WERI-Rb-1 (cell line): ENCODE results near the gene PREX1.
"Not testable (repeated sequence)": the region's sequence is repeated elsewhere in the genome, so short reads cannot be mapped to it uniquely, and the experiment has no call there.

Experiments used
- DNase-seq: peaks from one replicate; pipeline ENCODE4 v3.0.0-alpha.2; 2020
- H3K27ac ChIP-seq: fragments of 250-450 bp; sonication (Bioruptor Pico); 2 replicates; pipeline ENCODE4 v1.5.1; 2020; ENCODE audit warnings: mild to moderate bottlenecking, moderate library complexity
- H3K27me3 ChIP-seq: fragments of 250-450 bp; sonication (Bioruptor Pico); 2 replicates; pipeline ENCODE4 v1.5.1; 2021; ENCODE audit warnings: mild to moderate bottlenecking, low read depth, moderate library complexity; ENCODE audit not compliant: insufficient read depth, severe bottlenecking
- H3K36me3 ChIP-seq: fragments of 250-450 bp; sonication (Bioruptor Pico); 2 replicates; pipeline ENCODE4 v1.5.1; 2020; ENCODE audit warnings: mild to moderate bottlenecking, moderate library complexity
- H3K4me3 ChIP-seq: 2 replicates; pipeline ENCODE4 v1.5.1; 2011; ENCODE audit warnings: low read depth, mild to moderate bottlenecking, control low read depth, low read length
- H3K9me3 ChIP-seq: fragments of 250-450 bp; sonication (Bioruptor Pico); 2 replicates; pipeline ENCODE4 v1.5.1; 2021; ENCODE audit warnings: mild to moderate bottlenecking, moderate library complexity; ENCODE audit not compliant: severe bottlenecking
- TF ChIP-seq, protein P1 (sequence below): IDR thresholded peaks from 2 replicates; pipeline ENCODE4 v1.5.1; 2011; ENCODE audit warnings: low read depth, mild to moderate bottlenecking, control low read depth, inconsistent platforms, low read length

Gene PREX1

DNA sequence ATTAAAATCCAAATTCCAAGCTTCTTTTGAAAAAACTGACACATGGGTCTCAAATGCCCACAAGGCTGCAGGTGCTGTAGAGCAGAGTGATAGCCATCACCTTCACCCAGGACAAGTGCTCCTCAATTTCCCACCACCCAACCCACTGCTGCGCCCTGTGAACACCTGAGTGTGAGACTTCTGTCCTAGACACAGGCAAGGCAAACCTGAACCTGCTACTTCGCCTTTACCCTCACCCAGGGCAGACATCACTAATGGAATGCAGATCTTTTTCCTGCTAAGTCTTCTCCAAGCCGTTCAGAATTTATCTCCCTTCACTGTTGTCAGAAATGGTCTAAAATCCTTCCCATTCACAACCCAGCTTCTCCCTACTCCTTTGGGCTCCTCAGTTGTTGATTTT is 65.9 kb downstream of the PREX1 start:
- DNase-seq, result no peak
- Histone ChIP-seq H3K4me3 (no peak overlapping the region), H3K27ac (no peak overlapping the region), H3K27me3 (no peaks in the 10 kb centered on the region), H3K9me3 (peaks cover 3% of the 10 kb centered on the region), H3K36me3 (no peaks in the 10 kb centered on the region)
- TF ChIP-seq, protein P1, sequence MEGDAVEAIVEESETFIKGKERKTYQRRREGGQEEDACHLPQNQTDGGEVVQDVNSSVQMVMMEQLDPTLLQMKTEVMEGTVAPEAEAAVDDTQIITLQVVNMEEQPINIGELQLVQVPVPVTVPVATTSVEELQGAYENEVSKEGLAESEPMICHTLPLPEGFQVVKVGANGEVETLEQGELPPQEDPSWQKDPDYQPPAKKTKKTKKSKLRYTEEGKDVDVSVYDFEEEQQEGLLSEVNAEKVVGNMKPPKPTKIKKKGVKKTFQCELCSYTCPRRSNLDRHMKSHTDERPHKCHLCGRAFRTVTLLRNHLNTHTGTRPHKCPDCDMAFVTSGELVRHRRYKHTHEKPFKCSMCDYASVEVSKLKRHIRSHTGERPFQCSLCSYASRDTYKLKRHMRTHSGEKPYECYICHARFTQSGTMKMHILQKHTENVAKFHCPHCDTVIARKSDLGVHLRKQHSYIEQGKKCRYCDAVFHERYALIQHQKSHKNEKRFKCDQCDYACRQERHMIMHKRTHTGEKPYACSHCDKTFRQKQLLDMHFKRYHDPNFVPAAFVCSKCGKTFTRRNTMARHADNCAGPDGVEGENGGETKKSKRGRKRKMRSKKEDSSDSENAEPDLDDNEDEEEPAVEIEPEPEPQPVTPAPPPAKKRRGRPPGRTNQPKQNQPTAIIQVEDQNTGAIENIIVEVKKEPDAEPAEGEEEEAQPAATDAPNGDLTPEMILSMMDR, result no peak

DNA sequence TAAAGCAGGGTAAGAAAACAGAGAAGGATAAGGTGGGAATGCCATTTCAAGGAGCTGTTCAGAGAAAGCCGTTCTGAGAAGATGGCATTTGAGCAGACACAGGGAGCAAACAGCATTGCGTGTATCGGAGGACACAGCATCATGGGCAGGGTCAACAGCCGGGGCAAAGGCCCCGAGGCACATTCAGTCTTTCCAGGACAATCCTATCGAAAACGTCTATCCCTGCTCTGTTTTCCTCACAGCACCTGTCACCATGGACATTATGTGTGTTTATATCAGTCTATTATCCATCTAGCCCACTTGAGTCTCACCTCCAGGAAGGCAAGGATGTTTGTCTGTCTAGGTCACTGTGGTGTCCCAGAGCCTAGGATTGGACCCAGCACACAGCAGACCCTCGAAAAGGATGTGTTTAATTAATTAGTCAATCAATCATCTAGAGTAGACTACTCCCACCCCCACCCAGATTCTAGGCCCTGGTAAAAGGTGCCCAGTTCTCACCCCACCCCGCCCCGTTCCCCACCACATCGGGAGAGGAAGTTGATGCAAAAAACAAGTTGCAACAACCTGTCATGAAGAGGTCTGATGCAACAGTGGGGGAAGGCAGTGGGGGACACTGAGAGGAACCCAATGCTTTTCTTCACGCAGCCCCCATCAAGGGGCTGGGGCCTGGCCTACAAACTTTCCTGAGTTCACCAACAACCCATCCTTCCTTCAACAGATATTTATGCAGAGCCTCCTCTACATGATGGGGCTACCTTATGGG is 66.6 kb downstream of the PREX1 start:
- no peak for DNase-seq
- no peak overlapping the region for H3K27ac ChIP-seq
- no peaks in the 10 kb centered on the region for H3K36me3 ChIP-seq
- H3K9me3 ChIP-seq, result peaks cover 3% of the 10 kb centered on the region
- TF ChIP-seq, protein P1, result no peak
- no peak overlapping the region for H3K4me3 ChIP-seq
- no peaks in the 10 kb centered on the region for H3K27me3 ChIP-seq

DNA sequence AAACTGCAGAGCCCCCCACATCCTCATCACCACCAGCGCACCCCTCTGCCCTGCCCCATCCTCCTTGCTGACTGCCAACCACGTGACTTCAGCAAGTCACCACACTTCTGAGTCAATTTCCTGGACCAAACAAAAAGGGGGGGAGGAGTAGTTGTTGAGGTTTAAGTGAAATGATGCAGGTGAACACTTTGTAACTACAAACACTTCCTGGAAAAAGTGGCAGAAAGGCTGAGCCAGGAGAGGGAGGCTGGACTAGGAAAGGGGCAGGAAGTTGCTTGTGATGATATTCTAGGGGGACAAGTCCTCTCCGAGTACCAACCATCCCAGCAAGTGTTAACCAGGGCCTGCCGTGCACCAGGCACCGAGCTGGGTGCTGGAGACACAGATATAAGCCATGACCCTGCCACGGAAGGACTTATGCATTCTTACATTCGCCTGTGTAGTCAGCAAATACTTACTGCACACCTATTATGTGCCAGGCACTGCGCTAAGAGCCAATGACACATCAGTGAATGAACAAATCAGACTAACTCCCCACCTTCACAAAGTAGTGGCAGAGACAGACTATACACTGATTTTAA is 67.3 kb downstream of the PREX1 start:
- DNase-seq, result no peak
- TF ChIP-seq, protein P1, result no peak
- Histone ChIP-seq H3K36me3 (no peaks in the 10 kb centered on the region), H3K4me3 (no peak overlapping the region), H3K27ac (no peak overlapping the region), H3K9me3 (peaks cover 3% of the 10 kb centered on the region), H3K27me3 (no peaks in the 10 kb centered on the region)

DNA sequence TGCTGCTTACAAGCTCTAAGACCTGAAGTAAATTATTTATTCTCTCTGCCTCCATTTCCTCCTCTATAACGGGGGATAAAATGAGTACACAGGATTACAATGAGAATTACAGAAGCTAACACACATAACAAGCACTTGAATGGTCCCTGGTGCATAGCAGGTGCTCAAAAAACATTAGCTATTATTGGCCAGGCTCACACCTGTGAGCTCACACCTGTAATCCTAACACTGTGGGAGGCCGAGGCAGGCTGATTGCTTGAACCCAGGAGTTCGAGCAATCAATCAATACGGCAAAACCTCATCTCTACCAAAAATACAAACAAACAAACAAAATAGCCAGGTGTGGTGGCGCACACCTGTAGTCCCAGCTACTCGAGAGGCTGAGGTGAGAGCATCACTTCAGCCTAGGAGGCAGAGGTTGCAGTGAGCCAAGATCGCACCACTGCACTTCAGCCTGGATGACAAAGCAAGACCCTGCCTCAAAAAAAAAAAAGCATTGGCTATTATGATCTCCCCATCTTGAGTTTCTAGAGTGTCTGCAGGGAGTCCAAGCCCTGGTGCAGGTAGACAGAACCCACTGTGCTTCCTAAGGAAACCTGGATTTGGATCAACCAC is 68.1 kb downstream of the PREX1 start:
- H3K9me3 ChIP-seq, result peaks cover under 1% of the 10 kb centered on the region
- no peak overlapping the region for H3K27ac ChIP-seq
- no peak overlapping the region for H3K4me3 ChIP-seq
- H3K27me3 ChIP-seq, result no peaks in the 10 kb centered on the region
- TF ChIP-seq, protein P1, result no peak
- DNase-seq, result no peak
- no peaks in the 10 kb centered on the region for H3K36me3 ChIP-seq

DNA sequence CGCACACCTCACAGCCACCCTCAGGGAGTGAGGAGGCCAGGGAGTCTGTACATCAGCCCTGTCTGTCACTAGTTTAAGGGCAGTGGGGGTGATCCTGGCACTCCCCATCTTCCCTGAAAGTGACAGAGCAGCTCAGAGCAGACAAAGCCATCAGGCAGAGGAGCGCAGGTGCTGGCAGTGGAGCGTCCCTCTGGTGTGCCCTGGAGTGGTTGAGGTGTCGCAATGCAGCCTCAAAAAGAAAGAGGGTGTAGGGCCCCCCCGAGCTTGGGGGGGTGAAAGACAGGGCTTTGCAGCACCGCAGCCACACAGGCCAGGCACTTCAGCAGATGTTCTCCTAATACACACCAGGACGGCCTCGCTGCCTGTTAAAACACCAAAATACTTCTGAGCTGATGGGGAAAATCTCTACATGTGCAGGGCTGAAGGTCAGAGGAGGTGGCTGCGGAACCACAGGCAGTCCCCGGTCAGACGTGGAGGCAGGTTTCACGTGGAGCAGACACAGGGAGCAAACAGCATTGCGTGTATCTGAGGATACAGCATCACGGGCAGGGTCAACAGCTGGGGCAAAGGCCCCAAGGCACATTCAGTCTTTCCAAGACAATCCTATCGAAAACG is 69.5 kb downstream of the PREX1 start:
- no peak overlapping the region for H3K4me3 ChIP-seq
- H3K27me3 ChIP-seq, result no peaks in the 10 kb centered on the region

DNA sequence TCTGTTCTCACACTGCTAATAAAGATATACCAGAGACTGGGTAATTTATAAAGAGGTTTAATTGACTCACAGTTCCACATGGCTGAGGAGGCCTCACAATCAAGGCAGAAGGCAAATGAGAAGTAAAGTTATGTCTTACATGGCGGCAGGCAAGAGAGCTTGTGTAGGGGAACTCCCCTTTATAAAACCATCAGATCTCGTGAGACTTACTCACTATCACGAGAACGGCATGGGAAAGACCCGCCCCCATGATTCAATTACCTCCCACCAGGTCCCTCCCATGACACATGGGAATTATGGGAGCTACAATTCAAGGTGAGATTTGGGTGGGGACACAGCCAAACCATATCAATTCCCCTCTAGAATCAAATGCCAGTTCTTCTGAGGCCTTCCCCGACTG is 71.0 kb downstream of the PREX1 start:
- H3K36me3 ChIP-seq, H3K9me3 ChIP-seq, H3K27me3 ChIP-seq, H3K4me3 ChIP-seq, H3K27ac ChIP-seq, DNase-seq: not testable (repeated sequence)

More for the DNA sequence above, 69.5 kb downstream of the PREX1 start:
- no peaks in the 10 kb centered on the region for H3K9me3 ChIP-seq
- H3K36me3 ChIP-seq, result no peaks in the 10 kb centered on the region
- H3K27ac ChIP-seq, result no peak overlapping the region
- TF ChIP-seq, protein P1, result no peak
- DNase-seq, result no peak
